H1 (cell line): ENCODE data around the gene LONP2. TPM values are rescaled to one million over a fixed set of nuclear protein-coding genes. Genes with fewer than 3 reads are reported as not detected.

ENCODE experiments used
- ASH2L ChIP-seq: fragments of 200-600, 300-600 bp; sonication (generic); IDR thresholded peaks from one replicate; pipeline ENCODE4 v1.7.1; 2017; ENCODE audit warnings: low read length
- BACH1 ChIP-seq: IDR thresholded peaks from 2 replicates; pipeline ENCODE4 v1.6.1; 2012; ENCODE audit warnings: low read length, improper control_type of control experiment
- CBX5 ChIP-seq: fragments of 300-800, 300-1000 bp; sonication (generic); IDR thresholded peaks from 2 replicates; pipeline ENCODE4 v1.7.1; 2016; ENCODE audit warnings: antibody characterized with exemption, low read length, low read depth
- CBX8 ChIP-seq: fragments of 300-800, 300-1000 bp; sonication (generic); IDR thresholded peaks from 2 replicates; pipeline ENCODE4 v1.7.1; 2016; ENCODE audit warnings: low read depth, low read length, borderline replicate concordance
- EZH2 ChIP-seq: fragments of 200-600 bp; sonication (generic); IDR thresholded peaks from 2 replicates; pipeline ENCODE4 v1.7.1; 2012; ENCODE audit warnings: low read depth, mild to moderate bottlenecking, moderate library complexity, low read length, inconsistent platforms; ENCODE audit not compliant: severe bottlenecking
- FOSL1 ChIP-seq: IDR thresholded peaks from 2 replicates; pipeline ENCODE4 v1.6.1; 2011; ENCODE audit warnings: mild to moderate bottlenecking, low read depth, low read length, moderate library complexity; ENCODE audit not compliant: insufficient read depth
- NANOG ChIP-seq: IDR thresholded peaks from 2 replicates; pipeline ENCODE4 v1.6.1; 2011; ENCODE audit warnings: low read length, low read depth, mild to moderate bottlenecking, inconsistent platforms; ENCODE audit not compliant: insufficient read depth, poor library complexity, severe bottlenecking
- NRF1 ChIP-seq: IDR thresholded peaks from 2 replicates; pipeline ENCODE4 v1.6.1; 2011; ENCODE audit warnings: mild to moderate bottlenecking, low read depth, low read length, improper control_type of control experiment
- POLR2A ChIP-seq, 2 experiments: IDR thresholded peaks; 1 replicate in 1 of 2; 2 replicates in 1 of 2; pipeline ENCODE4 v1.6.1; 2011; ENCODE audit warnings: low read depth in 2 of 2, low read length in 2 of 2, mild to moderate bottlenecking in 2 of 2; ENCODE audit errors: control extremely low read depth in 1 of 2
- POLR2AphosphoS5 ChIP-seq: IDR thresholded peaks from 2 replicates; pipeline ENCODE4 v1.6.1; 2011; ENCODE audit warnings: low read depth, low read length
- SP1 ChIP-seq: IDR thresholded peaks from 2 replicates; pipeline ENCODE4 v1.6.1; 2011; ENCODE audit warnings: low read depth, low read length
- TAF1 ChIP-seq: IDR thresholded peaks from 2 replicates; pipeline ENCODE4 v1.6.1; 2011; ENCODE audit warnings: mild to moderate bottlenecking, low read depth, low read length
- polyA plus RNA-seq, 7 experiments: library from polyadenylated mRNA; depleted of rRNA in 3 of 7; stranded (reverse) in 5 of 7; unstranded in 2 of 7; fragments of >200 nt in 5 of 7; fragments of 200-250 nt in 2 of 7; gene quantifications; 1 replicate in 5 of 7; 2 replicates in 1 of 7; 4 replicates in 1 of 7; pipeline versions ENCODE4 v1.2.1 to v1.2.3, GENCODE V29; 2011 to 2013; ENCODE audit warnings: missing spikeins in 2 of 7, mixed read lengths in 2 of 7
- total RNA-seq: library from RNA; stranded (reverse); fragmentation: NEBNext Ultra II Directional; extraction: Animal tissue kit (Norgen Biotek cat#: 25700); gene quantifications from 2 replicates; pipeline ENCODE4 v1.2.1, GENCODE V29; 2021
- TF ChIP-seq, protein P1 (sequence below): fragments of 300-600 bp; sonication (generic); IDR thresholded peaks from 2 replicates; pipeline ENCODE4 v1.7.1; 2012; ENCODE audit warnings: low read length, moderate library complexity, mild to moderate bottlenecking, inconsistent platforms; ENCODE audit not compliant: insufficient replicate concordance

LONP2 gene
- total and polyA plus RNA-seq, 2 of the 8 experiments (the other 6 are each of a cell fraction or from before 2014, with no cell fraction given) = 8.1 to 23.1 TPM

DNA sequence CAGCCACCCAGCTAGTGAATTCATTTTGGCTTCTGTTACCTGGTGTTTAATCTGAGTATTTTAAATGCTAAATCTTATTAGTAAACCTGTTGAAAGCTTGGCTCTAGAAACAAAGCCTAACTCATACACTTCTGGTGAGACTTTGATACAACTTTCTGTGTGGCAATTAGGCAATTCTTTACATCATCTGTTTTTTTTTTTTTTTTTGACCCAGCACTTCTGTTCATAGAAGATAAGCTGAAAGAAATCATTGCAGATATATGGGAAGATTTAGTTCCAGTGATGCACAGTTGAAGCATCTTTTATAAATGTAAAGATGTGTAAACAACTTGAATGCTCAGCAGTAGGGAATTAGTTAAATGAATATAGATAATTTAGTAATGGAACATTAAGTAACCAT, 24.9 kb downstream of the LONP2 start (continued):
- TF ChIP-seq, protein P1, sequence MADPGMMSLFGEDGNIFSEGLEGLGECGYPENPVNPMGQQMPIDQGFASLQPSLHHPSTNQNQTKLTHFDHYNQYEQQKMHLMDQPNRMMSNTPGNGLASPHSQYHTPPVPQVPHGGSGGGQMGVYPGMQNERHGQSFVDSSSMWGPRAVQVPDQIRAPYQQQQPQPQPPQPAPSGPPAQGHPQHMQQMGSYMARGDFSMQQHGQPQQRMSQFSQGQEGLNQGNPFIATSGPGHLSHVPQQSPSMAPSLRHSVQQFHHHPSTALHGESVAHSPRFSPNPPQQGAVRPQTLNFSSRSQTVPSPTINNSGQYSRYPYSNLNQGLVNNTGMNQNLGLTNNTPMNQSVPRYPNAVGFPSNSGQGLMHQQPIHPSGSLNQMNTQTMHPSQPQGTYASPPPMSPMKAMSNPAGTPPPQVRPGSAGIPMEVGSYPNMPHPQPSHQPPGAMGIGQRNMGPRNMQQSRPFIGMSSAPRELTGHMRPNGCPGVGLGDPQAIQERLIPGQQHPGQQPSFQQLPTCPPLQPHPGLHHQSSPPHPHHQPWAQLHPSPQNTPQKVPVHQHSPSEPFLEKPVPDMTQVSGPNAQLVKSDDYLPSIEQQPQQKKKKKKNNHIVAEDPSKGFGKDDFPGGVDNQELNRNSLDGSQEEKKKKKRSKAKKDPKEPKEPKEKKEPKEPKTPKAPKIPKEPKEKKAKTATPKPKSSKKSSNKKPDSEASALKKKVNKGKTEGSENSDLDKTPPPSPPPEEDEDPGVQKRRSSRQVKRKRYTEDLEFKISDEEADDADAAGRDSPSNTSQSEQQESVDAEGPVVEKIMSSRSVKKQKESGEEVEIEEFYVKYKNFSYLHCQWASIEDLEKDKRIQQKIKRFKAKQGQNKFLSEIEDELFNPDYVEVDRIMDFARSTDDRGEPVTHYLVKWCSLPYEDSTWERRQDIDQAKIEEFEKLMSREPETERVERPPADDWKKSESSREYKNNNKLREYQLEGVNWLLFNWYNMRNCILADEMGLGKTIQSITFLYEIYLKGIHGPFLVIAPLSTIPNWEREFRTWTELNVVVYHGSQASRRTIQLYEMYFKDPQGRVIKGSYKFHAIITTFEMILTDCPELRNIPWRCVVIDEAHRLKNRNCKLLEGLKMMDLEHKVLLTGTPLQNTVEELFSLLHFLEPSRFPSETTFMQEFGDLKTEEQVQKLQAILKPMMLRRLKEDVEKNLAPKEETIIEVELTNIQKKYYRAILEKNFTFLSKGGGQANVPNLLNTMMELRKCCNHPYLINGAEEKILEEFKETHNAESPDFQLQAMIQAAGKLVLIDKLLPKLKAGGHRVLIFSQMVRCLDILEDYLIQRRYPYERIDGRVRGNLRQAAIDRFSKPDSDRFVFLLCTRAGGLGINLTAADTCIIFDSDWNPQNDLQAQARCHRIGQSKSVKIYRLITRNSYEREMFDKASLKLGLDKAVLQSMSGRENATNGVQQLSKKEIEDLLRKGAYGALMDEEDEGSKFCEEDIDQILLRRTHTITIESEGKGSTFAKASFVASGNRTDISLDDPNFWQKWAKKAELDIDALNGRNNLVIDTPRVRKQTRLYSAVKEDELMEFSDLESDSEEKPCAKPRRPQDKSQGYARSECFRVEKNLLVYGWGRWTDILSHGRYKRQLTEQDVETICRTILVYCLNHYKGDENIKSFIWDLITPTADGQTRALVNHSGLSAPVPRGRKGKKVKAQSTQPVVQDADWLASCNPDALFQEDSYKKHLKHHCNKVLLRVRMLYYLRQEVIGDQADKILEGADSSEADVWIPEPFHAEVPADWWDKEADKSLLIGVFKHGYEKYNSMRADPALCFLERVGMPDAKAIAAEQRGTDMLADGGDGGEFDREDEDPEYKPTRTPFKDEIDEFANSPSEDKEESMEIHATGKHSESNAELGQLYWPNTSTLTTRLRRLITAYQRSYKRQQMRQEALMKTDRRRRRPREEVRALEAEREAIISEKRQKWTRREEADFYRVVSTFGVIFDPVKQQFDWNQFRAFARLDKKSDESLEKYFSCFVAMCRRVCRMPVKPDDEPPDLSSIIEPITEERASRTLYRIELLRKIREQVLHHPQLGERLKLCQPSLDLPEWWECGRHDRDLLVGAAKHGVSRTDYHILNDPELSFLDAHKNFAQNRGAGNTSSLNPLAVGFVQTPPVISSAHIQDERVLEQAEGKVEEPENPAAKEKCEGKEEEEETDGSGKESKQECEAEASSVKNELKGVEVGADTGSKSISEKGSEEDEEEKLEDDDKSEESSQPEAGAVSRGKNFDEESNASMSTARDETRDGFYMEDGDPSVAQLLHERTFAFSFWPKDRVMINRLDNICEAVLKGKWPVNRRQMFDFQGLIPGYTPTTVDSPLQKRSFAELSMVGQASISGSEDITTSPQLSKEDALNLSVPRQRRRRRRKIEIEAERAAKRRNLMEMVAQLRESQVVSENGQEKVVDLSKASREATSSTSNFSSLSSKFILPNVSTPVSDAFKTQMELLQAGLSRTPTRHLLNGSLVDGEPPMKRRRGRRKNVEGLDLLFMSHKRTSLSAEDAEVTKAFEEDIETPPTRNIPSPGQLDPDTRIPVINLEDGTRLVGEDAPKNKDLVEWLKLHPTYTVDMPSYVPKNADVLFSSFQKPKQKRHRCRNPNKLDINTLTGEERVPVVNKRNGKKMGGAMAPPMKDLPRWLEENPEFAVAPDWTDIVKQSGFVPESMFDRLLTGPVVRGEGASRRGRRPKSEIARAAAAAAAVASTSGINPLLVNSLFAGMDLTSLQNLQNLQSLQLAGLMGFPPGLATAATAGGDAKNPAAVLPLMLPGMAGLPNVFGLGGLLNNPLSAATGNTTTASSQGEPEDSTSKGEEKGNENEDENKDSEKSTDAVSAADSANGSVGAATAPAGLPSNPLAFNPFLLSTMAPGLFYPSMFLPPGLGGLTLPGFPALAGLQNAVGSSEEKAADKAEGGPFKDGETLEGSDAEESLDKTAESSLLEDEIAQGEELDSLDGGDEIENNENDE = no peak
- TF ChIP-seq BACH1 (no peak), CBX5 (no peak), CBX8 (no peak), EZH2 (no peak), ASH2L (no peak), TAF1 (no peak), FOSL1 (no peak), NRF1 (no peak), POLR2AphosphoS5 (no peak), POLR2A (IDR thresholded peaks at IDR 0.05; ENCODE audit: control extremely low read depth in 1 of 2, low read depth in 2 of 2, low read length in 2 of 2) (no peak), SP1 (no peak), NANOG (no peak)
